Measurements from ENCODE around the gene IQSEC1. TPM values are rescaled to one million over a fixed set of nuclear protein-coding genes. Genes with fewer than 3 reads are reported as not detected.

IQSEC1 gene
- polyA plus RNA-seq, 2 of the 4 experiments (the other 2 are of a cell fraction) = 3.7 to 10.7 TPM

GRCh38 chr3:12972043-12972442 is 101.2 kb downstream of the IQSEC1 start (continued):
- TF ChIP-seq RARB (CRISPR knock-in tag; IDR thresholded peaks at IDR 0.05) (no peak), SREBF2 (IDR thresholded peaks at IDR 0.05) (no peak), TP53 (CRISPR knock-in tag; IDR thresholded peaks at IDR 0.05) (no peak), RAD21 (conservative IDR thresholded peaks at IDR 0.05 in 1 of 2, IDR thresholded peaks at IDR 0.05 in 1 of 2) (no peak), FOSL2 (IDR thresholded peaks at IDR 0.05) (no peak), FOSL2 (CRISPR knock-in tag; IDR thresholded peaks at IDR 0.05) (no peak), JUN (IDR thresholded peaks at IDR 0.05) (no peak)

GRCh38 chr3:12970684-12971083 is 102.5 kb downstream of the IQSEC1 start:
- H3K4me1 ChIP-seq = peaks cover 10% of the 10 kb centered on the region; the same call in 1 of the 3 replicates
- CTCF ChIA-PET = interaction anchor here (1.1 to 8.5 kb wide), 5 partner anchors 13 to 26 kb away, joined by 3 to 74 read pairs (median 6); no protein-coding TSS in a partner anchor
- no peaks in the 10 kb centered on the region for H3K9me3 ChIP-seq
- TF ChIP-seq FOSL2 (IDR thresholded peaks at IDR 0.05) (no peak), FOSL2 (CRISPR knock-in tag; IDR thresholded peaks at IDR 0.05) (no peak), ZFP36 (IDR thresholded peaks at IDR 0.05; ENCODE audit: borderline replicate concordance, partially characterized antibody) (no peak), USF2 (IDR thresholded peaks at IDR 0.05) (no peak), CTCF (IDR thresholded peaks at IDR 0.05) (no peak), MAX (IDR thresholded peaks at IDR 0.05) (no peak), E2F6 (IDR thresholded peaks at IDR 0.05; ENCODE audit: borderline replicate concordance, low read depth) (no peak), NFE2L2 (conservative IDR thresholded peaks at IDR 0.05; ENCODE audit: low read length) (no peak), CBX8 (IDR thresholded peaks at IDR 0.05) (no peak), HEYL (CRISPR knock-in tag; IDR thresholded peaks at IDR 0.05) (no peak), TP53 (CRISPR knock-in tag; IDR thresholded peaks at IDR 0.05) (no peak), CHD4 (IDR thresholded peaks at IDR 0.05; ENCODE audit: borderline replicate concordance) (no peak), HES2 (IDR thresholded peaks at IDR 0.05) (no peak), KDM1A (IDR thresholded peaks at IDR 0.05; ENCODE audit: low read depth) (no peak), SREBF2 (IDR thresholded peaks at IDR 0.05) (no peak), FOSB (CRISPR knock-in tag; IDR thresholded peaks at IDR 0.05) (no peak), ZSCAN20 (CRISPR knock-in tag; IDR thresholded peaks at IDR 0.05) (no peak), RNF2 (IDR thresholded peaks at IDR 0.05; ENCODE audit: borderline replicate concordance, low read depth) (no peak), RARB (CRISPR knock-in tag; IDR thresholded peaks at IDR 0.05) (no peak), SMC3 (IDR thresholded peaks at IDR 0.05) (no peak), MAZ (IDR thresholded peaks at IDR 0.05; ENCODE audit: borderline replicate concordance, low read depth, low read length) (no peak)
- no peak overlapping the region for H3K4me3 ChIP-seq
- ATAC-seq = no peak
- POLR2A ChIA-PET = no interaction called here
- FAIRE-seq = no peak
- no peak for DNase-seq (ENCODE audit: low read depth in 1 of 2, low spot score in 1 of 2)
- H3K27ac ChIP-seq = no peak overlapping the region
- WGBS (ENCODE audit: missing lambda C conversion rate) = 79% methylated on average over 5 of the region's 5 CpGs
- H3K4me2 ChIP-seq = no peak overlapping the region

GRCh38 chr3:12969486-12969885 is 103.7 kb downstream of the IQSEC1 start:
- no peak for FAIRE-seq
- TF ChIP-seq HES2 (IDR thresholded peaks at IDR 0.05) = no peak
- no peak for TF ChIP-seq ESRRA (IDR thresholded peaks at IDR 0.05; ENCODE audit: borderline replicate concordance, low read length)
- no peak for TF ChIP-seq PHF8 (IDR thresholded peaks at IDR 0.05; ENCODE audit: borderline replicate concordance, low read depth)
- TF ChIP-seq GATA3 (IDR thresholded peaks at IDR 0.05; ENCODE audit: borderline replicate concordance) = no peak
- no peak for TF ChIP-seq E2F6 (IDR thresholded peaks at IDR 0.05; ENCODE audit: borderline replicate concordance, low read depth)
- no peak for TF ChIP-seq POLR2AphosphoS2 (conservative IDR thresholded peaks at IDR 0.05; ENCODE audit: low read length)
- no peak for TF ChIP-seq HOXA7 (CRISPR knock-in tag; IDR thresholded peaks at IDR 0.05)

More at GRCh38 chr3:12969486-12969885, 103.7 kb downstream of the IQSEC1 start:
- WGBS (ENCODE audit: missing lambda C conversion rate) = 87% methylated on average over 6 of the region's 6 CpGs
- no peaks in the 10 kb centered on the region for H3K9me3 ChIP-seq
- peaks cover 21% of the 10 kb centered on the region for H3K4me1 ChIP-seq
- ATAC-seq (no peak), DNase-seq (ENCODE audit: low read depth in 1 of 2, low spot score in 1 of 2) (no peak)
- H3K27ac ChIP-seq = no peak overlapping the region
- CTCF ChIA-PET = interaction anchor here (1.1 to 8.5 kb wide), 6 partner anchors 14 to 27 kb away, joined by 3 to 74 read pairs (median 5); no protein-coding TSS in a partner anchor
- H3K4me2 ChIP-seq = no peak overlapping the region
- no peak overlapping the region for H3K4me3 ChIP-seq
- POLR2A ChIA-PET = no interaction called here

All from A549 (cell line).